ENCODE results near the gene SUFU. TPM values are rescaled to one million over a fixed set of nuclear protein-coding genes. Genes with fewer than 3 reads are reported as not detected.

SUFU gene
- total and polyA plus RNA-seq, 2 donors (not counting 1 experiment from before 2014, with no cell fraction given) = 4.8 to 13.3 TPM

DNA sequence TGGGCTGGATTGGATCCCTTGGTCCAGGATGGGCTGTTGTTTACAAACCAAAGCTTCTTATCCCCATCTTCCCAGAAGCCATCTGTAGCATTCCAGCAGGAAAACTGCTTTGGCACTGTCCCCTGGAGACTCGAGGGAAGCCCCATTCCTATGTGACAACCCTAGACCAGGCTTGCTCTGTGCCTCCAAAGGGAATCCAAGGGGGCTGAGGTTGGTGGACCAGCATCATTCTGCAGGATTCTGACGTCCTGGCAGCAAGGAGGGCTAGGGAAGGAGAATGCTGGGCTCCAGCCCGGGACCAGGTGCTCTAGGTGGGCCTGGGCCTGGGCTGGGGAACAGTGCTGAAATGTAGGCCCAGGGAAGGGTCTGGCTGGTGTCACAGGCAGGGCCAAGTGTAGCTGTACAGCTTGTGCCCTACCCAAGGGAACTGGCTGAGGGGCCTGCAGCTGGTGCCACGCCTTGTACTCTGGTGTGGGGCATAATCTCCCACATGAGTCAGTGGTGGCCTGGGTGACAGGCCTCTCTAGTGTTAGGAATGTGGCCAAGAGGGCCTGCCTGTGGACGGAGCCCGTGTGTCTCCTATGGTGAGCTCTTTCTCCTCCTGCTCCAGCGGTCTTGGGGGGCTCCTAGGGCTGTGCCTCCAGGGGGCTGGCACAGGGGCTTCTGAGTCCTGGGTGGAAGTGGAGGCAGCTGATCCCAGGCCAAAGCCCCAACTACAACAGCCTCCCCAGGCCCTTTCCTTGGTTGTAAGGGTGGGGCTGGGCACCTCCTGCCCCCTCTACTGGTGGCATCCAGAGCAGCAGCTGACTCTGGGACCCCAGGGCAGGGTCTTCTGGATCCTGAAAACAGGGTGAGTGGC, 165.7 kb downstream of the SUFU start:
- Histone ChIP-seq H3K9me3 (ENCODE audit: control extremely low read depth in 1 of 3, control insufficient read depth in 2 of 3, insufficient read depth in 1 of 3, low read length in 2 of 3) (no peaks in the 10 kb centered on the region), H3K4me2 (replicated peaks; ENCODE audit: low read depth, low read length, poor library complexity, severe bottlenecking) (no peak overlapping the region), H4K20me1 (ENCODE audit: control insufficient read depth, insufficient read depth, low read length, poor library complexity, severe bottlenecking) (no peaks in the 10 kb centered on the region), H3K36me3 (replicated peaks in 1 of 2; ENCODE audit: control extremely low read depth in 1 of 2, control insufficient read depth in 1 of 2, extremely low read depth in 1 of 2, insufficient read depth in 2 of 2, low read length in 1 of 2) (no peaks in the 10 kb centered on the region), H3K27ac (ENCODE audit: low read length in 2 of 2) (no peak overlapping the region), H2AFZ (ENCODE audit: insufficient read depth, low read depth, low read length, poor library complexity, severe bottlenecking) (no peak overlapping the region), H3K9ac (ENCODE audit: low read length) (no peak overlapping the region), H3K79me2 (ENCODE audit: control insufficient read depth, insufficient read depth, low read length) (no peaks in the 10 kb centered on the region), H3K4me1 (ENCODE audit: control insufficient read depth in 2 of 2, insufficient read depth in 2 of 2, low read length in 2 of 2) (peaks cover 13% of the 10 kb centered on the region in 2 donors), H3K27me3 (replicated peaks in 1 of 4; ENCODE audit: control extremely low read depth in 1 of 4, control insufficient read depth in 3 of 4, insufficient read depth in 4 of 4, low read length in 3 of 4) (no peaks in the 10 kb centered on the region), H3K4me3 (ENCODE audit: control extremely low read depth in 1 of 5, extremely low read depth in 1 of 5, insufficient read depth in 1 of 5, low read depth in 2 of 5, low read length in 4 of 5) (no peak overlapping the region)
- ChIA-PET CTCF (interaction anchor here (1.3 kb wide), 1 partner anchor 9 kb away, joined by 5 read pairs; no protein-coding TSS in a partner anchor), POLR2A (interaction anchor here (0.5 to 0.6 kb wide), 2 partner anchors 24 to 156 kb away, joined by 3 read pairs; no protein-coding TSS in a partner anchor)
- 82% methylated on average over 4 of the region's 7 CpGs for WGBS (ENCODE audit: insufficient coverage)
- H3K27ac Mint-ChIP-seq = no peak overlapping the region
- no peaks in the 10 kb centered on the region for H3K9me3 Mint-ChIP-seq (ENCODE audit: insufficient read depth)
- TF ChIP-seq, protein P1, sequence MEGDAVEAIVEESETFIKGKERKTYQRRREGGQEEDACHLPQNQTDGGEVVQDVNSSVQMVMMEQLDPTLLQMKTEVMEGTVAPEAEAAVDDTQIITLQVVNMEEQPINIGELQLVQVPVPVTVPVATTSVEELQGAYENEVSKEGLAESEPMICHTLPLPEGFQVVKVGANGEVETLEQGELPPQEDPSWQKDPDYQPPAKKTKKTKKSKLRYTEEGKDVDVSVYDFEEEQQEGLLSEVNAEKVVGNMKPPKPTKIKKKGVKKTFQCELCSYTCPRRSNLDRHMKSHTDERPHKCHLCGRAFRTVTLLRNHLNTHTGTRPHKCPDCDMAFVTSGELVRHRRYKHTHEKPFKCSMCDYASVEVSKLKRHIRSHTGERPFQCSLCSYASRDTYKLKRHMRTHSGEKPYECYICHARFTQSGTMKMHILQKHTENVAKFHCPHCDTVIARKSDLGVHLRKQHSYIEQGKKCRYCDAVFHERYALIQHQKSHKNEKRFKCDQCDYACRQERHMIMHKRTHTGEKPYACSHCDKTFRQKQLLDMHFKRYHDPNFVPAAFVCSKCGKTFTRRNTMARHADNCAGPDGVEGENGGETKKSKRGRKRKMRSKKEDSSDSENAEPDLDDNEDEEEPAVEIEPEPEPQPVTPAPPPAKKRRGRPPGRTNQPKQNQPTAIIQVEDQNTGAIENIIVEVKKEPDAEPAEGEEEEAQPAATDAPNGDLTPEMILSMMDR (IDR thresholded peaks at IDR 0.05) = no peak
- no peak for TF ChIP-seq EZH2 (IDR thresholded peaks at IDR 0.05; ENCODE audit: borderline replicate concordance, insufficient read depth, low read depth, low read length, poor library complexity, severe bottlenecking)
- intact Hi-C loops (cut with micrococcal nuclease) = no loop called here
- no peak for ATAC-seq (ENCODE audit: low read depth)
- DNase-seq = peak; percentile 14
- H3K4me3 Mint-ChIP-seq = no peak overlapping the region
- H3K4me1 Mint-ChIP-seq = peaks cover 14% of the 10 kb centered on the region
- H3K27me3 Mint-ChIP-seq = no peaks in the 10 kb centered on the region

DNA sequence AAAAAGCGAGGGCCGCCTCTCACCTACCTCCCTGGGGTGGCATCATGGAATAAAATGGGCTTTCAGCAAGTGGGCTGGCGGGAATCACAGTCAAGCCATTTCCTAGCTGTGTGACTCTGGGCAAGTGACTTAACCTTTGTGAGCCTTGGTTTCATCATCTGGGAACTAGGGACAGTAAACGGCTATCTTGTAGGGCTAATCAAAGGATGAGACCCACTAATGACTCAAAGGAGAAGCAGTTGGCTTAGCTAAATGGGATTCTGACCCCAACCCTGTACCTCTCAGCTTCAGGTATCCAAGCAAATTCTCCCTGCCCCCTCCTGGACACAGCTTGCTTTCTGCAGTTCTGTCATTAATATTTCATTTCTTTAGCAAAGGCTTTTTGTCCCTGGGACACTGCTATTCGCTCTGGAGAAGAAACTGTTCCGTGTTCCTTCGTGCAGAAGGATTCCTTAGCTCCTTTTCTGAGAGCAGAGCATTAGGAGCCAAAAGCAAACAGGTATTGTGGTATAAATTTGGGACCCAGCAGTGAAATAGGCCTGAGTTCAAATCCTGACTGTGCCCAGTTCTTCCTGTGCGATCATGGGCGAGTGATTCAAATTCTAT, 166.4 kb downstream of the SUFU start:
- Histone ChIP-seq H3K79me2 (ENCODE audit: control insufficient read depth, insufficient read depth, low read length) (no peaks in the 10 kb centered on the region), H4K20me1 (ENCODE audit: control insufficient read depth, insufficient read depth, low read length, poor library complexity, severe bottlenecking) (no peaks in the 10 kb centered on the region), H3K4me3 (ENCODE audit: control extremely low read depth in 1 of 5, extremely low read depth in 1 of 5, insufficient read depth in 1 of 5, low read depth in 2 of 5, low read length in 4 of 5) (no peak overlapping the region), H3K36me3 (replicated peaks in 1 of 2; ENCODE audit: control extremely low read depth in 1 of 2, control insufficient read depth in 1 of 2, extremely low read depth in 1 of 2, insufficient read depth in 2 of 2, low read length in 1 of 2) (no peaks in the 10 kb centered on the region), H2AFZ (ENCODE audit: insufficient read depth, low read depth, low read length, poor library complexity, severe bottlenecking) (no peak overlapping the region), H3K9me3 (ENCODE audit: control extremely low read depth in 1 of 3, control insufficient read depth in 2 of 3, insufficient read depth in 1 of 3, low read length in 2 of 3) (no peaks in the 10 kb centered on the region), H3K9ac (ENCODE audit: low read length) (no peak overlapping the region), H3K27ac (ENCODE audit: low read length in 2 of 2) (no peak overlapping the region), H3K27me3 (replicated peaks in 1 of 4; ENCODE audit: control extremely low read depth in 1 of 4, control insufficient read depth in 3 of 4, insufficient read depth in 4 of 4, low read length in 3 of 4) (no peaks in the 10 kb centered on the region), H3K4me2 (replicated peaks; ENCODE audit: low read depth, low read length, poor library complexity, severe bottlenecking) (no peak overlapping the region), H3K4me1 (ENCODE audit: control insufficient read depth in 2 of 2, insufficient read depth in 2 of 2, low read length in 2 of 2) (peaks cover 20 to 21% of the 10 kb centered on the region in 2 donors)
- TF ChIP-seq EZH2 (IDR thresholded peaks at IDR 0.05; ENCODE audit: borderline replicate concordance, insufficient read depth, low read depth, low read length, poor library complexity, severe bottlenecking) = no peak
- TF ChIP-seq, protein P1 (IDR thresholded peaks at IDR 0.05) = no peak
- Mint-ChIP-seq H3K4me1 (peaks cover 21% of the 10 kb centered on the region), H3K9me3 (ENCODE audit: insufficient read depth) (no peaks in the 10 kb centered on the region), H3K4me3 (no peak overlapping the region), H3K27me3 (no peaks in the 10 kb centered on the region), H3K27ac (no peak overlapping the region)
- WGBS (ENCODE audit: insufficient coverage) = 94% methylated on average over 8 of the region's 9 CpGs
- intact Hi-C loops (cut with micrococcal nuclease) = no loop called here
- ChIA-PET POLR2A (no interaction called here), CTCF (interaction anchor here (1.3 kb wide), 1 partner anchor 8 kb away, joined by 5 read pairs; no protein-coding TSS in a partner anchor)
- DNase-seq = no peak
- no peak for ATAC-seq (ENCODE audit: low read depth)

Data from B cell (primary cell).